Kidney (tissue), 14 donors: Measurements from ENCODE around the gene VSNL1. TPM values are rescaled to one million over a fixed set of nuclear protein-coding genes. Genes with fewer than 3 reads are reported as not detected.

ENCODE experiments used
- DNase-seq, 5 donors: peaks; one replicate each; pipeline ENCODE4 v3.0.0-alpha.2; 2013 to 2020
- FAIRE-seq: peaks from 2 replicates; lab custom pipeline; 2012; peaks lifted over from hg19 to GRCh38; lab: Jason Lieb, UNC
- H3K27ac ChIP-seq, 2 donors: one replicate each; pipeline ENCODE4 v1.7.0; 2013; ENCODE audit warnings: low read depth in 2 of 2, low read length in 2 of 2, inconsistent platforms in 1 of 2
- H3K27me3 ChIP-seq: one replicate; pipeline ENCODE4 v1.7.1; 2013; ENCODE audit warnings: low read length, inconsistent platforms; ENCODE audit not compliant: control insufficient read depth, insufficient read depth
- H3K36me3 ChIP-seq, 3 donors: one replicate each; pipeline versions ENCODE4 v1.7.0 to v1.7.1; 2013; ENCODE audit warnings: low read length in 3 of 3, control low read depth in 1 of 3, inconsistent platforms in 1 of 3; ENCODE audit not compliant: insufficient read depth in 3 of 3, control insufficient read depth in 2 of 3
- H3K4me1 ChIP-seq, 3 donors: one replicate each; pipeline versions ENCODE4 v1.7.0 to v1.7.1; 2013; ENCODE audit warnings: low read length in 3 of 3, inconsistent platforms in 1 of 3, low read depth in 1 of 3; ENCODE audit not compliant: control insufficient read depth in 2 of 3, insufficient read depth in 2 of 3
- H3K4me3 ChIP-seq, 3 donors: one replicate each; pipeline versions ENCODE4 v1.7.0 to v1.8.1; 2013; ENCODE audit warnings: low read length in 3 of 3, control low read depth in 1 of 3, inconsistent platforms in 1 of 3
- H3K9ac ChIP-seq, 3 donors: one replicate each; pipeline versions ENCODE4 v1.7.0 to v1.7.1; 2013; ENCODE audit warnings: low read length in 3 of 3, control low read depth in 1 of 3, inconsistent platforms in 1 of 3
- H3K9me3 ChIP-seq, 3 donors: one replicate each; pipeline versions ENCODE4 v1.7.0 to v1.7.1; 2013; ENCODE audit warnings: low read length in 3 of 3, control low read depth in 1 of 3, inconsistent platforms in 1 of 3; ENCODE audit not compliant: control insufficient read depth in 2 of 3, insufficient read depth in 1 of 3
- CTCF ChIP-seq: IDR thresholded peaks from 3 replicates; pipeline ENCODE4 v1.5.1; 2012; ENCODE audit warnings: mild to moderate bottlenecking, moderate library complexity, borderline replicate concordance; ENCODE audit not compliant: insufficient read depth; ENCODE audit errors: extremely low read depth
- intact Hi-C: fragments of 100-400 bp; cut with DNase I; formaldehyde crosslinking; loops from one replicate; pipeline ENCODE4 v1.11.1; 2022
- polyA plus RNA-seq: library from polyadenylated mRNA; stranded (reverse); fragments of 350-450 nt; fragmentation: Illumina TruSeq; extraction: RNeasy Lipid Tissue Mini Kit (QIAGEN cat#74804); gene quantifications from one replicate; pipeline ENCODE4 v1.2.3, GENCODE V29; 2014; ENCODE audit warnings: low read depth, low replicate concordance; ENCODE audit not compliant: insufficient read depth
- total RNA-seq: library from RNA; stranded (reverse); fragmentation: NEBNext Ultra II Directional; extraction: Animal tissue kit (Norgen Biotek cat#: 25700); gene quantifications from one replicate; pipeline ENCODE4 v1.2.1, GENCODE V29; 2021
- donor health status: control.
- donor health status: control.
- donor health status: control.
- donor health status: control.
- donor health status: control.
- donor health status: DM: yes; HTN: yes; CAD: no.
- donor health status: Normal renal cell carcinoma (clear cell type).

VSNL1 gene
- total and polyA plus RNA-seq, 2 donors from 2014 or later = 0.44 to 1.0 TPM

DNA sequence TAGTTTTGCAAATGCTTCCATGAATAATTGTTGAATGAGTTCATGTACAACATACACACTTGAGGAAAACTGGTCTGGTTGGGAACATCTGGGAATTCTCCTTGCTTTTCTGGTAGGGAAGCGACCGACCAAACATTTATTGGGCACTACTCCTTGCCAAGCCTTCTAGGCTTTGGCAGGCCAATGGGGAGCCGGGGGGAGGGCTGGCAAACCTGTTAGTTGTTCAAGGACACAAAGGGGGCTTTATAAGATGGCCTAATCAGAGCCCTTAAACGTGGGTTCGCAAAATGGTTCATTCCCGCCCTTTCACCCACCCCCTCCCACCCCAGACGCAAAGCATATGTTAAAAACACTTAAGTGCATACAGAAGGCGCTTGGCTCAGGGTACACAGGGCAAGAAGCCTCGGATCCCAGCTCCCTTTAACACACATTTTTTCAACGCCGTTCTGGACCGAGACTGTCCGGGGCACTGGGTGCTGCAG is 844 bp upstream of the VSNL1 start:
- intact Hi-C loops = no loop called here
- Histone ChIP-seq H3K36me3 (no peaks in the 10 kb centered on the region), H3K9me3 (no peaks in the 10 kb centered on the region), H3K27me3 (peaks cover 22% of the 10 kb centered on the region), H3K9ac (peak overlapping the region in 1 of 3 donors; percentile 27), H3K27ac (no peak overlapping the region), H3K4me3 (peak overlapping the region in 2 of 3 donors; percentile 64 to 68), H3K4me1 (no peaks in the 10 kb centered on the region)
- FAIRE-seq = no peak
- peak in 4 of 5 donors; percentile 39 to 71 (median 58) for DNase-seq
- no peak for TF ChIP-seq CTCF

DNA sequence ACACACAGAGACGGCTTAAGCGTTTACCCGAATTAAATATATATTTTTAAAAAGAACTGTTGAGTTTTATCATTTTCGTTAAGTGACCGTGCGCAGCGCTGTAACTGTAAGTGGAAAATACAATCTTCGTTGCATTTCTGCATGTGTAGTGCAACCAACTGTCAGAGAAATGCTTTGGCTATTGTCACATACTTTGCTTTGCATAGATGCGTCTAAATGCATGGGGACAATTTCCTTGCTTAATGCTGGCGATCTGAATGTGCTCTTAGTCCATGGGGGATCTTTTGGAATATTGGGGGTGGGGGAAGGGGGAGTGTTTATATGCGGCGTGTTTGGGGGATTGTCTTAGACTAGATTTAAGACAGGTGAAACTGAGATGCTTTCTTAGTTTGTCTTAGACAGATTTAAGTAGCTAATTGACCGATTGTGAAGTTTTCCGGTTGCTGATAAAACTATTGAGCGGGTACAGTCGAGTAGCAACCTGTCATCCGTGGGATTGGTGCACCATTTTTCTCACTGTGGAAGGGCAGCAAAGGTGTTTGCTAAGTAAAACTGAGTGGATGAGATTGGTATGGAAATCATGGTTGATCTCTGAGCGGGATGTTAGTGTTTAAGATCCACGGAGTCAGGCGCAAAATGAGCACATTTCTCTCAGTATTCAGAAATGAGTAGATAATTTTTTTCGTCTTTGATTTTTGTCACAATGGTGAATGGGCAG is 476 bp downstream of the VSNL1 start:
- Histone ChIP-seq H3K27me3 (peaks cover 22% of the 10 kb centered on the region), H3K4me3 (peak overlapping the region; percentile 32 to 62 (median 59)), H3K4me1 (no peaks in the 10 kb centered on the region), H3K9me3 (no peaks in the 10 kb centered on the region), H3K36me3 (no peaks in the 10 kb centered on the region), H3K9ac (peak overlapping the region in 1 of 3 donors; percentile 39), H3K27ac (no peak overlapping the region)
- FAIRE-seq = no peak
- DNase-seq = peak in 1 of 5 donors; percentile 29
- TF ChIP-seq CTCF = no peak
- intact Hi-C loops = no loop called here

DNA sequence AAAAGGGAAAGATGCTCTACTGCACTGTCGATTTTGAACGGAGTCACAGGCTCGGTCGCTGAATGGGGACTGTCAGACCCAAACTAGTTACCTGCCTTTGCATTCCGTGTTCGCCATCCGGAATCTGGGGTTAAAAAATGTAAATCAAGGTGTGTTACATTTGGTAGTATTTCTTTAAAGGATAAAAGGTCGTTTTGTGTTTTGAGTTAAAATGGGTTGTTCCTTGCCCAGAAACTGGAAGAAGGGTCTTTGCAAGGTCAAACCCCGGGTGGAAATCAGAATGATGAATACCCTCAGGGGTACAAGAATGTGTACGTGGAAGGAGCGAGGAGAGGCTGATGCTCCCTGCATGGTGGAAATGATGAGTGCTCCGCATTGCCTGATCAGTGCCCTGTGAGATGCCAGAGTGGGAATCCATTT is 1.0 kb downstream of the VSNL1 start:
- FAIRE-seq = no peak
- Histone ChIP-seq H3K4me1 (no peaks in the 10 kb centered on the region), H3K4me3 (peak overlapping the region in 2 of 3 donors; percentile 59 to 62), H3K9ac (no peak overlapping the region), H3K27ac (no peak overlapping the region), H3K9me3 (no peaks in the 10 kb centered on the region), H3K36me3 (no peaks in the 10 kb centered on the region), H3K27me3 (peaks cover 22% of the 10 kb centered on the region)
- peak in 1 of 5 donors; percentile 27 for DNase-seq
- intact Hi-C loops = no loop called here
- TF ChIP-seq CTCF = no peak
